GOT3 (cell line): Measurements from ENCODE around the gene COL24A1.

Source experiments
- DNase-seq: peaks from one replicate; lab custom pipeline; 2025; ENCODE audit warnings: mixed read lengths; lab: John Stamatoyannopoulos, UW

Gene COL24A1

DNA sequence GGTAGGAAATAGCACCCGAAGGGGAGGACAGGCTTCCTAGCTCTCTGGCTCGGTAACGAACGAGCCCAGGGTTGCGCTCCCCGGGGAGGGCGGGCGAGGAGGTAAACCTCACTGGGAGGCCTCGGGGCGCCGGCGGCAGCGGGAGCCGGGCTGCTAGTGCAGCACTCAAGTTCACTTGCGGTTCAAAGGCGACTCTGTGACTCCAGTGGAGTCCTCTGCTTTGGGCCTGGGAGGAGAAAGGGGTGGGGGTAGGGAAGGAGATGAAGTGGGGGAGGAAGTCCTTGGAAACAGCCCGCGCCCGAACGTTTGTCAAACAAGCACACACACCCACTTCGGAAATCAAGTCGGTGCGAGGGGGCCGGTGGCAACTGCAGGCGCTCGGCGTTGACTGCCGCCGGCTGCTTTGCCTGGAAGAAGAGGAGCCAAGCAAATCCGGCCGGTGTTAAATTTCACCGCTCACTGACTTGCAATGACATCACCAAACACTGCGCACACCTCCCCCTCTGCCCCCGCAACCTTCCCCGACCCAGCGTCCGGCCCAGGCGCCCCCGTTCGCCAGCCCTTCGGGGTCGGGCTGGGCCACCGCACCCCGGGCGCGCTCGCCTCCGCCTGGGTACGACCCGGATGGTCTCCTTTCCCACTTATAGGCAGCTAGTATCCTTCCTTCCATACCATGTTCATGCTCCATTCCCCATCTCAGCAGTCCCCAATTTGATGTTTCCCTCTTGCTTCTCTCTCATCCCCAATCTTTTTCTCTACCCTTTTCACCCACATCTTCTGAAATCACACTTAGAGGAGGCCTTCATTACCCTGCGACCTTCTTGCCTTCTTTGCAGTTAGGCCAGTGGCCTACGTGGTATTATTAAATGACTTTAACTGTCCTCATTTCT, at the start of gene COL24A1:
Gene COL24A1, minus strand, starts transcription at position 207 of the 890 bp plus-strand sequence. CDS start 376 bp downstream, outside the sequence.
- no peak for DNase-seq

DNA sequence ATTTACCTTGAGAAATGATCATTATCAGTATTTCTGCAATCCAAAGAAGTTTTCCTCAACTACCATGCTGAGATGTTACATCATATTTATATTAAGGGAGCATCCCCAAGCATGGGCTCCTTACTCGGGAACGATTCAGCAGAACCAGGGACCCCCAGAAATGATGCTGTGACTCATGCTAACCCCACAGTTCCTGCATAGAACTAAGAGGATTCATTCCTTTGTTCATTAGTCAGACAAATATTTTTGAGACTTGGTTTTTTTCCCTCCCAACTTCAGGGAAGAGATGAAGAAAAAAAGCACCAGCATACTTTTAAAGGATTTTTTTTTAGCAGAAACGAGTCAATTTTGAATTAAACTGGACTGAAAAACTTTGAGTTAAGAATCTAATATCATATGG, 49.2 kb upstream of the COL24A1 start:
- no peak for DNase-seq

GRCh38 chr1:86202552-86203340, 46.2 kb upstream of the COL24A1 start:
- no peak for DNase-seq

GRCh38 chr1:86201311-86201710, 44.7 kb upstream of the COL24A1 start:
- DNase-seq = no peak

GRCh38 chr1:86200901-86201300, 44.3 kb upstream of the COL24A1 start:
- DNase-seq = no peak

DNA sequence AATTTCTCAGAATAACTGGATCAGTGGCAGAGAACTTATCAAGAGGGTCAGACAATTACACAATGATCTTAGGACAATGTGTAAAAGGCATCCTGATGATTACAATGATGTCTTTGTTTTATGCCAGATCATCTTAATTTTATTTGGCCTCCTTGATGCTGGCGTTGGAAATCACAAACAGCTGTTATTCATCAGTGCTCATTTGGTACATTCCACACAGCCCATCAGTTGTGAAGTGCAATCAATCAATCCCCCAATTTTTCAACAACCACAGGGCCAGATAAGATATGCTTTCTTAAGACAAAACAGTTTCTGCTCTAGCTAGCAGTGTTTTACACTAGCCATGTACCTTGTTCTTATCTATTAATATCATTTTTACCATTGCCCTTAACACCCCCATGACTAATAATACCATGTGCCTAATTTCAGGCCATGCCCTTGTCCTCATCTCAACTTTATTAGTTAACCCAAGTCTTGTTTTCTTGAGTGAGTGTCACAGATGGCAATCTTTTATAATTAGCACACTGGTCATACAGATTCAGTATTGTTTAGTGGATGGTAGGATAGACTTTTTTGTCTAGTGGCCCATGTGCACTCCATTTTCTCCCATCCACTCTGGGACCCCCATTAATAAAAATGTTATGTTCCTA, 40.8 kb upstream of the COL24A1 start:
- no peak for DNase-seq

DNA sequence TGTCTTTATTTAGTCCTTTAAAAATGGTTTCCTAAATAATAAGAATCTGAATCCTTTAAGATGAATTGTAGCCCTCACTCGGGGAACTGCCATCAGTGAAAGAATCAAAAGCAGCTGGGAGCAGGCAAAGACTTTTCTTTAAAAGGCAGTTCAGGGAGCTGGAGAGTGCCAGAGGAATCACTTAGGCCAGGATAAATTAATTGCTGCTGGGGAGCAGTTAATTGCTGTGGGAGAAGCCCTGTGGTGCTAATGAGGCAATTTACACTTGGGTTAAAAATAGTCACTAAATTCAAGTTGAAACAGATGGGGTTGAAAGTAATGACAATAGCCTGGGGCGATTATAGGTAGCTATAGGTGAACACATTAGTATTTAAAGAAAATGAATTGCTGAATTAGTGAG, 38.7 kb upstream of the COL24A1 start:
- DNase-seq = no peak

GRCh38 chr1:86194491-86195034, 38.0 kb upstream of the COL24A1 start:
- no peak for DNase-seq

DNA sequence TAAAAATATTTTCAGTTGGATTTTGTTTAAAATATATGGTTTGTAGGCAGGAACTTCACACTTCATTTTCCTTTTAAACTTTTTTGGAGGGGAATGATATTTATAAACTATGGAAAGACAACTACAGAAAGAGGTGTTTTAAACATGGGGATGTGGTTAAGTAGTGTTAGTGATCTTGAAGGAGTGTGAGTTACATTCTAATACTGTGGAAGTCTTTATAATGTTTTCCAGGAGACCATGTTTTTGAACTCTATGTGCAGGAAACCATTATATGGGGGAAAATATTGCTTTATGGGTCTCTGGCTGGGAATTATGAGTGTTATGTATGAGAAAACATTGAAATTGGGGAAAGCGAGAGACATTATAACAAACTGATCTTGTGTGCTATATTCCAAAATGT, 35.8 kb upstream of the COL24A1 start:
- no peak for DNase-seq

DNA sequence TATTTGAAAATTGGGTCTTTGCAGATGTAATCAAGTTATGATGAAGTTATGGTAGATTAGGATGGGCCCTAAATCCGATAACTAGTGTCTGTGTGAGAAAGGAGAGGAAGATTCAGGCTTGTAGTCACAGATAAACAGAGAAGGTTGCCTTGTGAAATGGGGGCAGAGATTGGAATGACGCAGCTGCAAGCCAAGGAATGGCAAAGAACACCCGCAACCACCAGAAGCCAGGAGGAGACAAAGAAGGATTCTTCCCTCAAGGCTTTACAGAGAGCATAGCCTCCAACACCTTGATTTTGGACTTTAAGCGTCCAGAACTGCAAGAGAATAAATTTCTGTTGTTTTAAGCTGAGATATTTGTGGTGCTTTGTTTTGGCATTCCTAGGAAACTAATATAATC, 35.4 kb upstream of the COL24A1 start:
- no peak for DNase-seq

DNA sequence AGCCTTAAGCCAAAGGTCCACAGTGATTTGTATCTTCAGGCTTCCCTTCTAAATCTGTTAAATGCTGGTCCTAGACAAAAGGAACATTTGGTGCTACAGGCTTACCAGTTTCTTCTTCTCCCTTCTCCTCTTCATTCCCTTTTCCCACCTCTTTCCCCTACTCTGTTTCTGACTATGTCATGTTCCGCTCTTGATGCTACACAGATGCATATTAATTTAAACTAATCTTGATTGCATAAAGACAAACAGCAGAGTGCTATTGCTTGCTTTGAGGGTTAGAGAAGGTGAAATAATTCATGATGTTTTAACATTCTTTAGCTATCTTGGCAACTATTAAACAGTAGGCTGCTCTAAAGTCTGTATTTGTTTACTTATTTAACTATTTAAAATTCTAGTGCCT, 34.3 kb upstream of the COL24A1 start:
- no peak for DNase-seq

GRCh38 chr1:86184426-86184825, 27.9 kb upstream of the COL24A1 start:
- no peak for DNase-seq

GRCh38 chr1:86183810-86184209, 27.2 kb upstream of the COL24A1 start:
- DNase-seq = no peak

- DNase-seq = no peak
Measured at GRCh38 chr1:86176226-86176625, 19.7 kb upstream of the COL24A1 start.

DNA sequence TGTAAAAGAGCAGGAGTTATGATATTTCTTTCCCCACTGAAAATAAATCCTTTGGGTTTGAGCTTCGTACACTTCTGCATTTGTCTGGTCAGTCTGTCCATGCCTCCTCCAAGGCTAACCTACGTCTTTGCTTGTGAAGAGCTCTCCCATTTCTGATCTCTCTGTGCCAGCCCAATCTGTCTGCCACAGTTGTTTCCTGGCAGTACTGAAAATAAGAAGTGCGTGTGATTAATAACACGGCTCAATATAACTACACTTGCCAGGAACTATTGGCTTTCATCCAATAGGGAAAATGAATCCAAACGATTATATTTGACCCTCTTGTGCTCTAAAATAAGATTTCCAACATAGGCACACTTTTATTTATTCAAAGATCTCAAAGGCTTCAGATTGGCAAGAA, 19.2 kb upstream of the COL24A1 start:
- DNase-seq = no peak

DNA sequence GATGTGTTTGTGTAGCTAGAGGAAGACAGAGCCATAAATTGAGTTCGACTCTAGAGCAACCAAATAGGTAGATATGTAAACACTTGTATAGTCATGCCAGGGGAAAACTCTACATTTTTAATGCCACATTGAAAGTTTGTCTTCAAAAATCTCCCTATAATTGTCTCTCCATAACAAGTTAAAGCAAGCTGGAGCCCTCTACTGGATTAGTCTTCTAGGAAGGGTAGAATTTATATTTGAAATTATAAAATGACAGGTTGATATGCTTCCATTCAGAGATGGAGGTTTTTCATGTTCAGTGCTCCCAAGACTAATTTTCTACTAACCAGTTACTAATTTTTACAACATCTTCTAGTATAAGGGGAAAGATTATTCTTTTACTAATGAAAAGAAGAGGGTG, 13.1 kb upstream of the COL24A1 start:
- no peak for DNase-seq

GRCh38 chr1:86159800-86160199, 3.2 kb upstream of the COL24A1 start:
- DNase-seq = no peak

DNA sequence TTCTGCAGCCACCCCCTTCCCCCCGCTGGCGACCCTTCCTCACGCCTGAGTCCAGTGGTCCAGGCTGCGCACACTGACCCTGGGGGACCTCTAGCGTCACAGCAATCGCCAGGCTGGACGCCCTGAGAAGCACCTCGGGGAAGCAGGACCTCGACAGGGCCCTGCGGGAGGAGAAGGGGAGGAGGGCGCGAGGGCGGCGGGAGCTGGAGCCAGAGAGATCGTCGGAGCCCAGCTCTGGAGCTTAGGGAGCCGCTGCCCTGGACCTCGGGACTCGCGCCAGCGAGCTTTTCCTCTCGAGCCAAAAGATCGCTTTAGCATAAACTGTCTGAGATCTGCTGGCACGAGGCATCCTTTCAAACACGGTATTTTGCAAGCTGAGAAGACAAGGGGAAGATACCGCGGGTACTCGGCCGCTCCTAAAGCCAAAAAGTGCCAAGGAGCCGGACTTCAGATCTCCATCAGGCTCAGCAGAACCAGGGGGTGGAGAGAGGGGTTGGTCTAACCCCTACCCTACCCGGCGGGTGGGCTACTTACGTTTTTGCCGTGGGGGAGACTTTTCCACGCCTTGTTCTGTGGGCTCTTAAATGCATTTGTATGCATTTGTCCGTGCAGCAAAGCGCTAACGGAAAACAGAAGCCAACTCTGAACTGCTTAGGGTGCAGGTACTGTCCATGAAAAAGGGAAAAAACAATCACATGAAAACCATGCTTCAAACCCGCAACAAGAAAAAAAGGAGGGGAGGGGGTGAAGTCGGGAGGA, 586 bp downstream of the COL24A1 start:
- DNase-seq = no peak

DNA sequence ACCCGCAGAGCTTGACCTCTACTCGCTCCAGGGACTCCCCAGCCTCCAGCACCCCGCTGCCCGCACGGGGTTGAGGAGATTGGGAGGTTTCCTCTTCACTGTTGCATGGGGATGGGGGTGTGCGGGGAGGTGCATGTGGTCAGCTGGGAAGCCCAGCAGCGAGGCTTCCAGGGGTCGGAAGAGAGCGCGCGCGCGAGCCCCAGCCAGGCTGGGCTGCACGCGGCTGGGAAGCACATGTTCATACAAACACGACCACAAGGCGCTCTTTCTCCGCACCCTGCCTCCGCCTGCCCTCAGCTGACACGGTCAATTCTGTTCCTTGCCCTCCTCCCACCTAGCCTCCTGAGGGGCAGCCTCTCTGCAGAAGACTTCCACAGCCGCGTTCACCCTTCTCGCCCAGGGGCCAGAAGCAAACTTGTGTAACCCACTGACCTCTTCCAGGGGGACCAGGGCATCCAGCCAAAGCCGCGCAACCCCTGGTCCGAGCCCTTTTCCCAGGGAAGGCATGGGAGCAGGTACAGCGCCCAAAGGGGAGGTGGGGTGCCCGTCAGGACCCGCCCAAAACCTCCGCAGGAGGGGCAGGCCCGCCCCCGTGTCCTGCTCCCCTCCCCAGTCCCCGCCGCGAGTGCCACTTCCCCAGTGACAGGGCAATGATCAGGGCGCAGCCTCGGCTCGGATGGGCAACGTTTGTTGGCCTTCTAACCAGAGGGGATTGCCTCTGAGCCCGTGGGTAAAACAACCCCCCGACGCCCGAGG, 1.3 kb downstream of the COL24A1 start:
- DNase-seq = no peak

DNA sequence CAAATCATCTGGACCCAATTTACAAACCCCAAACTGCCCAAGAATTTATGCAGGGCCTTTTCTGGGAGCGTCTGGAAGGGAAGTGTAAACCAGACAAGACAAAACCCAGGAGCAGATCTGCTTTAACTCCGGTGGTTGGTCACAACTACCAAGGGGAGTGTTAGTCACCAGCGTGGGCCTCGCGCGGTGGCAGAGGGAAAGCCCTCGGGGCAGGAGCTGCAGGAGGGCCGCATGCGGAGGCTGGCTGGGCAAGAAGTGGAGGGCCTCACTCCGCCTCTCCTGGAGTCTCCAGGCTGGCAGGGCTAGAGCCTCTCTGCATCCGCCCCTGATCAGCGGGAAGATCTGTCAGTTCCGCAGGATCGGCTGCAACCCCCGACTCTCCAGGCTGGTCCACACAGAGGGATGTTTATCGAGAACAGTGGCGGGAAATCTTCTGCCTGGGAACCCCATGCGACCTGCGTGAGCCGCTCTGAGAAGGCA, 2.0 kb downstream of the COL24A1 start:
- no peak for DNase-seq

DNA sequence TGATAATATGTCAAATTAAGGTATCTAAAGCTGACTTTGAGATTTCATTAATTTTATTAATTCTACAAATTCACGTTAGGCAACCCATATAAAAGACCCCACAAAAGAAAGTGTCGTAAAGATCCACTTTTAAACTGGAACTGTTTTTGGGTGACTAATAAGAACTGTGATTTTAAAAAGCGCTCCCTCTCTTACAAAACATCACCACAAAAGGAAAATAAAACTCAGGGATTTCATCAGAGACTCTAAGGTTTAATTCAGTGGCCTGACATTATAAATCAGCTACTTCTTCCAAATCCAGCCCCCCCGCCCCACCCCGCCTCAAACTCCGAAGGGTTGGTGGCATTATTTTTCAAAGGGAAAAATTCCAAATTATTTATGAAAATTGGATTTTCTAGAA, 2.7 kb downstream of the COL24A1 start:
- DNase-seq = no peak
